Colonic mucosa (tissue), 4 donors: ENCODE results near the gene COLEC11. TPM values are rescaled to one million over a fixed set of nuclear protein-coding genes. Genes with fewer than 3 reads are reported as not detected.
"Not testable (repeated sequence)": the region's sequence is repeated elsewhere in the genome, so short reads cannot be mapped to it uniquely, and the experiment has no call there.

Experiments
- DNase-seq: peaks from one replicate; pipeline ENCODE4 v3.0.0-alpha.2; 2020
- H3K27ac ChIP-seq: fragments of 200-600 bp; one replicate; pipeline ENCODE4 v1.8.0; 2021
- H3K27me3 ChIP-seq: fragments of 200-600 bp; one replicate; pipeline ENCODE4 v1.8.0; 2021
- H3K36me3 ChIP-seq: fragments of 200-600 bp; one replicate; pipeline ENCODE4 v1.8.0; 2021
- H3K4me1 ChIP-seq: fragments of 200-600 bp; one replicate; pipeline ENCODE4 v1.8.0; 2021; ENCODE audit warnings: mild to moderate bottlenecking
- H3K4me3 ChIP-seq: fragments of 200-600 bp; one replicate; pipeline ENCODE4 v1.8.0; 2021
- H3K9ac ChIP-seq, 2 donors: one replicate each; pipeline ENCODE4 v1.7.0; 2013; ENCODE audit warnings: control low read depth in 2 of 2, low read depth in 2 of 2, low read length in 2 of 2
- H3K9me3 ChIP-seq: fragments of 200-600 bp; one replicate; pipeline ENCODE4 v1.8.0; 2021
- CTCF ChIP-seq: fragments of 200-600 bp; IDR thresholded peaks from one replicate; pipeline ENCODE4 v1.8.0; 2022; ENCODE audit warnings: antibody characterized with exemption, mild to moderate bottlenecking
- intact Hi-C: fragments of 100-400 bp; cut with DNase I; formaldehyde crosslinking; loops from one replicate; pipeline ENCODE4 v1.14.1; 2022
- total RNA-seq, 2 donors: library from RNA; stranded (reverse); fragmentation: NEBNext Ultra II Directional in 1 of 2; extraction: Animal tissue kit (Norgen Biotek cat#: 25700) in 1 of 2; gene quantifications; one replicate each; pipeline ENCODE4 v1.2.1, GENCODE V29; 2021
- donor health status: healthy.
- donor health status: DM: no; HTN: no; CAD: no.
- donor health status: DM: no; HTN: no; CAD: no.

Gene COLEC11
- total RNA-seq, 2 donors from 2014 or later: 0.47 to 0.80 TPM

- intact Hi-C loops: no loop called here
- no peak for DNase-seq
- Histone ChIP-seq H3K4me3 (no peak overlapping the region), H3K9me3 (no peaks in the 10 kb centered on the region), H3K27me3 (no peaks in the 10 kb centered on the region), H3K9ac (no peak overlapping the region), H3K36me3 (no peaks in the 10 kb centered on the region), H3K27ac (no peak overlapping the region), H3K4me1 (no peaks in the 10 kb centered on the region)
- no peak for TF ChIP-seq CTCF
Measured at GRCh38 chr2:3635171-3635974, 40.5 kb downstream of the COLEC11 start.

DNA sequence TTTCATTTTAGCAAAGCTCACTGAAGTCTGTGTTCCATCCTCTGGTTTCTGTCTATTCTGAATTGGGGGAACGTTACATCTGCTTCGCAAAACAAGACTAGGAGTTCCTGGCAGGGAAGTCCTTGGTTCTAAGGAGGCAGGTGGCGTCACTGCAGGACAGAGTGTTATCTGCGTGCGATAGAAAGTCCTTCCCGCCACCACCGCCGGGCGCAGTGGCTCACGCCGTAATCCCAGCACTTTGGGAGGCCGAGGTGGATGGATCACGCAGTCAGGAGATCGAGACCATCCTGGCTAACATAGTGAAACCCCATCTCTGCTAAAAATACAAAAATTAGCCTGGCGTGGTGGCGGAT is 41.0 kb downstream of the COLEC11 start:
- H3K27me3 ChIP-seq, intact Hi-C loops, H3K9ac ChIP-seq, H3K36me3 ChIP-seq, H3K4me3 ChIP-seq, DNase-seq, H3K27ac ChIP-seq, H3K4me1 ChIP-seq, H3K9me3 ChIP-seq: not testable (repeated sequence)

- intact Hi-C loops: no loop called here
- Histone ChIP-seq H3K36me3 (no peaks in the 10 kb centered on the region), H3K4me3 (no peak overlapping the region), H3K27me3 (no peaks in the 10 kb centered on the region), H3K27ac (no peak overlapping the region), H3K9me3 (no peaks in the 10 kb centered on the region), H3K9ac (no peak overlapping the region), H3K4me1 (no peaks in the 10 kb centered on the region)
- DNase-seq: no peak
- no peak for TF ChIP-seq CTCF
Measured at GRCh38 chr2:3636586-3637310, 41.8 kb downstream of the COLEC11 start.

GRCh38 chr2:3637311-3637675 is 42.4 kb downstream of the COLEC11 start:
- no peaks in the 10 kb centered on the region for H3K36me3 ChIP-seq
- no peak overlapping the region for H3K27ac ChIP-seq
- no peak overlapping the region for H3K4me3 ChIP-seq
- H3K4me1 ChIP-seq: no peaks in the 10 kb centered on the region
- TF ChIP-seq CTCF: no peak
- H3K27me3 ChIP-seq: no peaks in the 10 kb centered on the region
- intact Hi-C loops: no loop called here
- no peaks in the 10 kb centered on the region for H3K9me3 ChIP-seq
- no peak overlapping the region for H3K9ac ChIP-seq
- no peak for DNase-seq

DNA sequence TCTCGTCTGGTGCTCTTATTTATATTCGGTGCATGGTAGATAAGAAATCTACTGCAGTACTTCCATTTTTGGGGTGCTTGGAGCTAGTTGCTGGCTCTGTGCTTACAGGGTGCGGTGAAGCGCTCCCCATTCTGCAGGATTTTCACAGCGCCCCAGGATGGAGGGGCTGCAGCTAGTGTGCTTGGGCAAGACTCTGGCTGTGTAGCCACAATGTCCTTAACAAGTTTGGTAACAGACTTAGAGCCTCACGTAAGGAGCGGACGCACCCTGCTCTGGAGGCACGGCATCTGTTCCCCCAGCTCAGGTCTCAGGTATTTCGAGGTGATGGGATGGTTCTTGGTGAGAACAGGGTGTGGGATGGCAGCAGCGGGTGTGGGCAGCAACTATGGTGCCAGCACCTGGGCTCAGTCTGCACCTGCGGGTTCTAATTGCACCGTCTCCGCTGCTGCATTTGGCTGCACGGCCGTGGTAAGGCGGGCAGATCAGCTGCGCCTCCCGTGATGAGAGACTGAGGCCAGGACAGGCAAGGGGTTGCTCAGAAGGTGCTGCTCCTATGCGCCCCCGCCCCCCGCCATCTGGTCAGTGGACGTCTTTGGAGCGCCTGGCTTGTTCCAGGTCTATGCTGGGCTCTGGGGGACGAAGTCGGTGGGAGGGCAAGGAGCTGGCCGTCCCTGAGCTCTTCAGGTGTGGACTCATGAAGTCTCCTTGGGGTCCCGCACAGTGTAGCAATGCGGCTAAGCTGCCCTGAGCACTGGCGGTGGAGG is 43.0 kb downstream of the COLEC11 start:
- H3K9ac ChIP-seq: no peak overlapping the region
- no peak for DNase-seq
- H3K27ac ChIP-seq: no peak overlapping the region
- H3K9me3 ChIP-seq: no peaks in the 10 kb centered on the region
- TF ChIP-seq CTCF: no peak
- H3K36me3 ChIP-seq: no peaks in the 10 kb centered on the region
- no peak overlapping the region for H3K4me3 ChIP-seq
- no peaks in the 10 kb centered on the region for H3K27me3 ChIP-seq
- intact Hi-C loops: no loop called here
- H3K4me1 ChIP-seq: no peaks in the 10 kb centered on the region
